LHCN-M2 (cell line): ENCODE data around the gene CLDN15. TPM values are rescaled to one million over a fixed set of nuclear protein-coding genes. Genes with fewer than 3 reads are reported as not detected.
"Not testable (repeated sequence)": the region's sequence is repeated elsewhere in the genome, so short reads cannot be mapped to it uniquely, and the experiment has no call there.

Source experiments
- DNase-seq: peaks from one replicate; pipeline ENCODE4 v3.0.0-alpha.2; 2012; ENCODE audit warnings: low read depth
- total RNA-seq: library from RNA; depleted of rRNA; stranded (reverse); fragments of >200 nt; gene quantifications from 2 replicates; pipeline ENCODE4 v1.2.3, GENCODE V29; 2014; rRNA removed

The CLDN15 gene
- total RNA-seq, 1 experiment from 2014 or later, result 4.7 TPM

DNA sequence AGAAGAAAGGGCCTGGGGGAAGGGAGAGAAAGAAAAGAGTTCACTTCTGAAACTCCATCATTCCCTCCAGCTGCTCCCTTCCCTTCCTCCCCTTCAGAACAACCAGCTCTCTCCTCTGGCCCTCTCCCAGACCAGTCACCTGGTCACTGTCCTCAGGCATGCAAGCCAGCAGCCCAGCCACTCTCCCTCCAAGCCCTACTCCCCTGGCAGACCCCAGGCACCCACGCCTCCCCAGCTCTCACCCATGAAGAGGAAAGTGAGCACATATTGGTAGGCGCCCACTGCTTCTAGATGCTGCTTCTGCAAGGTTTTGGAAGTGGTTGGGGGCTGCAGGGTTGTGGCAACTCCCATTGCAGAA is 37.1 kb downstream of the CLDN15 start:
- DNase-seq, result no peak

DNA sequence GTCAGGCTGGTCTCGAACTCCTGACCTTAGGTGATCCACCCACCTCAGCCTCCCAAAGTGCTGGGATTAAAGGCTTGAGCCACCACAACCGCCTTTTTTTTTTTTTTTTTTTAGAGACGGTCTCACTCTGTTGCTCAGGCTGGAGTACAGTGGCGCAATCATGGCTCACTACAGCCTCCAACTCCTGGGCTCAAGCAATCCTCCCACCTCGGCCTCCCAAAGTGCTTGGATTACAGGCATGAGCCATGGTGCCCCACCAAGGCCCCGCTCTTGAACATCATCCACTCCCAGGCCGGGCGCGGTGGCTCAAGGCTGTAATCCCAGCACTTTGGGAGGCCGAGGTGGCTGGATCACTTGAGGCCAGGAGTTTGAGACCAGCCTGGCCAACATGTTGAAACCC is 38.1 kb downstream of the CLDN15 start:
- DNase-seq, result not testable (repeated sequence)

DNA sequence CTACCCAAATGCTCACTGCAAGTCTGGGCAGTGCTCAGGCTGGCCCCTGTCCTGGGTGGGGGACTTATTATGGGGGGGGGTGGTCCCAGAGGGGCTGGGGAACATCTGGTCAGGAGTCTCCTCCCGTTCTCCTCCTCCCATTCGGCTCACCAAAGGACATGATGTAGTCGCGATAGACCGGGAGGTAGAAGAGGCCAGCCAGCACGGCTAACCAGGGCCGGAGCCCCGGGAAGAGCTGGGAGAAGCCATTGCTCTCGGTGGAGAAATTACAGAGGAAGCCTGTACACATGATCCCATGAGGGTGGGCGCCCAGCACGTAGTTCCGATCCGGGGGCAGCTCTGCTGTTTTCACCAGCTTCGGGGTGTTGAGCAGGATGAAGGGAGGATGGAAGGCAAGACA is 39.1 kb downstream of the CLDN15 start:
- DNase-seq, result no peak

DNA sequence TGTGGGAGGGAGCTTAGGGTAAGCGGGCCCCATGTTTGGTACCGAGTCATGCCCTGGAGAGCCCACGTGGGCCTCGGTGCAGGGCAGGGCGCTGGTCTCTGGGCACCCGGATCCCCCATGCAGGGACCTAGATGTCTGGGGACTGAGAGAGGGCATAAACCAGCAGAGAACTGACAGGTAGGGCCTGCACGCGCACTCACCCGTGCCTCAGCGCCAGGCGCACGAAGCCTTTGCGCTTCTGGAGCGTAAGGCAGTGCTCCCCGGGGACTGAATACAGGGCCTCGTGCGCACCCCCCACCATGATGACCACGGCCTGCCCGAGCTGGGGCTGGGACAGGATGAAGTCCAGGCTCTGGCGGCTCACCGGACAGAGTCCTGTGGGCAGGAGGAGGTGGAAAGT is 39.6 kb downstream of the CLDN15 start:
- no peak for DNase-seq

DNA sequence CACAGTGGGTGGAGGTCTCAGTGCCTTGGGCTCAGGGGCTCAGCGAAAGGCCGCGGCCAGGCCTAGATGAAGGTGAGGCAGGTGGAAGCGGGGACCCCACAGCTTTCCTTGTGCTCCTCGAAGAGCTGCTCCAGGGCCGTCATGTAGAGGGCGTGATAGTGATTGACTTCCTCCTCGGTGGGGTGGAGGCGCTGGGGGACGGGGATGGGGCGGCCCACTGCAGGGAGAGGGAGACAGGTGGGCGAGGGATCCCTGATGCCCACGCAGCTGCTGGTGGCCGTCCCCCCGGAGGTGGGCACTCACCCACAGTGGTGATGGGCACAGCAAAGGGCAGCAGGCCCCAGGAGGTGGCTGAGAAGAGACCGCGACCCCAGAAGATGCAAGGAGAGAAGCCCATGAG is 41.7 kb downstream of the CLDN15 start:
- no peak for DNase-seq

DNA sequence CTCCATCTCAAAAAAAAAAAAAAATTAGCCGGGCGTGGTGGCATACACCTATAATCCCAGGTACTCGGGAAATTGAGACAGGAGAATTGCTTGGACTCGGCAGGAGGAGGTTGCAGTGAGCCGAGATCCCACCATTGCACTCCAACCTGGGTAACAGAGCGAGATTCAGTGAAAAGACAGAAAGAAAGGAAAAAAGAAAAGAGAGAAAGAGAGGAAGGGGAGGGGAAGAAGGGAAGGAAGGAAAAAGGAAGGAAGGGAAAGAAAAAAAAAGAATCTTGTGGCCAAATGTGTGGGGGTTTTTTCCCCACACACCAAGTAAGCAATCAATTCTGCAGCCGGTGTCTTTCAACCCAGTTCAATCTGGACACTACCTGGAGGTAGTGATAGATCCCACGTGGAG is 48.5 kb downstream of the CLDN15 start:
- DNase-seq, result no peak

DNA sequence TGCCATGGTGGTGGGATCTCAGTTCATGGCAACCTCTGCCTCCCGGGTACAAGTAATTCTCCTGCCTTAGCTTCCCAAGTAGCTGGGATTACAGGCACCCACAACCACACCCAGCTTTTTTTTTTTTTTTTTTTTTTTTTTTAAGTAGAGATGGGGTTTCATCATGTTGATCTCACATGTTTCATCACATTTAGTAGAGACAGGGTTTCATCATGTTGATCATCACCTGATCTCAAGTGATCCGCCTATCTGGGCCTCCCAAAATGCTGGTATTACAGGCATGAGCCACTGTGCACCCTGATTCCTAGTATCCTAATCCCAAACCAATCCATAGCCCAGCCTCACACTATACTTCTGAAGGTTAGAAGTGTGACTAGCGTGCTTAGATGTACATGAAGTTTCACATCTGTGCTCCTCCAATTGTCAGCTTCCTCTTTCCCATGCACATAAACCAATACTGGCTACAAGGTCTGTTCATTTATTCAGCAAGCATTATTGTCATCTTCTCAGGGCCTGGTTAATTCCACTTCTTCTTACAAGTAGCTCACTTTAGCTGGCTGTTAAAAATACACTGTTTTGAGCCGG is 50.7 kb downstream of the CLDN15 start:
- no peak for DNase-seq

DNA sequence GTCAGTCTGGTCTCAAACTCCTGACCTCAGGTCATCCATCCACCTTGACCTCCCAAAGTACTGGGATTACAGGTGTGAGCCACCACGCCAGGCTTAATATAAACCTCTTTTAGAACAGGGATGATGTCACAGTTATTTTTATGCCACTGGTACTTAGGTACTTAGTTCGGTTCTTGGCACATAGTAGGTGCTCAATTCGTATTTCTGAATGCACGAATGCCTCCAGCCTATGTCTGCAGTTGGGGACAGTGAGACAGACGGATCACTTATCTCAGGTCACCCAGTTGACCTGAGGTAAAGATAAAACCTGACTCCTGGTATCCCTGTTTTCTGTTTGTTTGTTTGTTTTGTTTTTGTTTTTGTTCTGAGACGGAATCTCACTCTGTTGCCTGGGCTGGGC is 51.4 kb downstream of the CLDN15 start:
- no peak for DNase-seq

DNA sequence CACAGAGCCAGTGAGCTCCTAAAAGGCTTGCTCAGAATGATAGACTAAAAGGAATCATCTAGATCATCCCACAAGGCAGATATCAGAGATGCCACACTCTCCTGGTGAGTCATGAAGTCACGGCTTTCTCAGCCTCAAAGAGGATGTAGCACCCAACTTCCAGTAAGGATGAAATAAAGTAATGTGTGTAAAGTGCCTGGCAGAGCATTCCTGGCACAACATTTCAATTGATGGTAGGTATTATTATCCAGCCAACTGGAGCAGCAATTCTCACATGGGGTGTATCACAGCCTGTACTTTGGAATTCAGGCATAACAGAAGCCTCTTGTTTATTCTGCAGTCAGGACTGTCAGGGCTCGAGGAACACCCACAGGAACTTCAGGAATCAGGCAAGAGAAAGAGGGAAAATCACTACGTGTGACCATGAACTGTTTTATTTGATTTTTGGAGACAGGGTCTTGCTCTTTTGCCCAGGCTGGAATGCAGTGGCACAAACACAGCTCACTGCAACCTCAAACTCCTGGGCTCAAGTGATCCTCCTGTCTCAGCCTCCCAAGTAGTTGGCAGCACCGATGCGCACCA is 52.3 kb downstream of the CLDN15 start:
- DNase-seq, result peak; percentile 74

Other genes starting within 250 kb of the CLDN15 start
- not detected in 2 replicates for gene MUC17, start 217.7 kb downstream of the CLDN15 start, total RNA-seq
- 14.5 and 16.2 TPM in 2 replicates for gene TRIM56, start 152.3 kb downstream of the CLDN15 start, total RNA-seq
- 1,980 and 3,258 TPM in 2 replicates for gene SERPINE1, start 110.7 kb downstream of the CLDN15 start, total RNA-seq
- 286 and 412 TPM in 2 replicates for gene AP1S1, start 83.3 kb downstream of the CLDN15 start, total RNA-seq
- gene VGF, start 72.2 kb downstream of the CLDN15 start, total RNA-seq, result 0.45 and 0.69 TPM in 2 replicates
- gene NAT16, start 57.5 kb downstream of the CLDN15 start, total RNA-seq, result not detected in 2 replicates
- not detected in 2 replicates for gene MOGAT3, start 36.8 kb downstream of the CLDN15 start, total RNA-seq
- 135 and 163 TPM in 2 replicates for gene PLOD3, start 20.2 kb downstream of the CLDN15 start, total RNA-seq
- 116 and 134 TPM in 2 replicates for gene ZNHIT1, start 19.6 kb downstream of the CLDN15 start, total RNA-seq
- 318 TPM in 2 replicates for gene FIS1, start 7.3 kb upstream of the CLDN15 start, total RNA-seq
- 41.2 and 44.5 TPM in 2 replicates for gene IFT22, start 84.0 kb upstream of the CLDN15 start, total RNA-seq
- not detected in 2 replicates for gene COL26A1, start 125.1 kb upstream of the CLDN15 start, total RNA-seq